NCI-H82 treated with DMSO at 0.1 percent for 48 hours (cell line): Measurements from ENCODE around the gene ARFGAP2.
"Not testable (repeated sequence)": the region's sequence is repeated elsewhere in the genome, so short reads cannot be mapped to it uniquely, and the experiment has no call there.

Source experiments
- DNase-seq: peaks from one replicate; lab custom pipeline; 2025; ENCODE audit not compliant: unreplicated experiment; lab: John Stamatoyannopoulos, UW

The ARFGAP2 gene

DNA sequence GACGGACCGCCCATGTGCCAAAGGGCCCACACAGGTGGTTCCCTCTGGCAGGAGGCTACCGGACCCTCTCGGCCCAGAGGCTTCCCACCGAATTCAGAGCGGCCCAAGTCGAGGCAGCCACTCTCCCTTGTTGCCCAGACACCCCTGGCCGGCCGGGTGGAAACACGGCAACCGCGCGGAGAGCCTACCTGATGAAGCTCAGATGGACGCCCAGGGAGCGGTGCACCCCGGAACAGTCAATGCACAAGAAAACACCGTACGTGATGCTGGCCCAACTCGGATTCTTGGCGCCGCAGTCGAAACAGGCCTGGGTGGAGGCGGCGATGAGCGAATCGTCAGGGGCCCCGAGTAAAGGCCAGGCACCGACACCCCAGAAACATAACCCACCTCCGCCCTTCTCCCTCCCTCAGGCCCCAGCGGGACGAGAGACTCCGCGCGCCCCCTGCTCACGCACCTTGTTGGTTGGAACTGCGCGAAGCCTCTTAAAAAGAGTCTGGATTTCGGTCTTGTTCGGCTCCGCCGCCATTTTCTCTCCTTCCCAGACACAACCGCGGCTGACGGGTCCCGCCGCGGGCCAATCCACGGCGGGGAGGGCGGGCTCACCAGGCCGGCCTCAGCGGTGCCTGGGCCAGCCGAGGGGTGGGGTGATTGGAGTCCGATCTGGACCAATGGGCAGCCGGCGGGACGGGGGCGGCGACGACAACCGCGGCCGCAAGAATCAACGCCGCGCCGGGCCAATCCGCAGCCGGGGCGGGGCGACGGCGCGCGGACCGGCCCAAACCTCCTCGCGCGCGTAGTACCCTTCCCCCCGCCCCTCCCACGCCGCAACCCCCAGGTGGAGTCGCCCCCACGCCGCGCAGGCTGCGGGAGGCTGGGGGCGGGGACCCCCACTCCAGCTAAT is at the start of gene ARFGAP2:
Gene ARFGAP2, minus strand, starts transcription at position 552 of the 901 bp plus-strand sequence. Its CDS starts 26 bp downstream, at position 526.
- DNase-seq, result peak; percentile 74

DNA sequence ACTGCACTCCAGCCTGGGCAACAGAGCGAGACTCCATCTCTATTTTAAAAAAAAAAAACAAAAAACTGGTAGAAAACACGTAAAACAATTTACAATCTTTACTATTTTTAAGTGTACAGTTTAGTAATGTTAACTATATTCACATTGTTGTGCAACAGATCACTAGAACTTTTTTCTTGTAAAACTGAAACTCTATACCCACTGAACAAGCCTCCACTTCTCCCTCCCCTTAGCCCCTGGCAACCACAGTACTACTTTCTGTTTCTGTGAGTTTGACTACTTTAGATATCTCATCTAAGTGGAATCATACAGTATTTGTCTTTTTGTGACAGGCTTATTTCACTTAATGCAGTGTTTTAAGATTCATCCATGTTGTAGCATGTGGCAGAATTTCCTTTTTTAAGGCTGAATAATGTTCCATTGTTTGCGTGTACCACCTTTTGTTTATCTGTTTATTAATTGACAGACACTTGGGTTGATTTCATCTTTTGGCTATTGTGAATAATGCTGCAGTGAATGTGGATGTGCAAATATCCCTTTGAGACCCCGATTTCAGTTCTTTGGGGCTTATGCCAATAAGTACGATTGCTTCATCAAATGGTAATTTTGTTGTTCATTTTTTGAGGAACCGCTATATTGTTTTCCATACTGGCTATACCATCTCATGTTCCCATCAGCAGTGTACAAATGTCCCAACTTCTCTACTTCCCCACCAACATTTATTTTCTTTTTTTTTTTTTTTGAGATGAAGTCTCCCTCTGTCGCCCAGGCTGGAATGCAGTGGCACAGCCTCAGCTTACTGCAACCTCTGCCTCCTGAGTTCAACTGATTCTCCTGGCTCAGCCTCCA is 49.1 kb upstream of the ARFGAP2 start:
- DNase-seq, result no peak

DNA sequence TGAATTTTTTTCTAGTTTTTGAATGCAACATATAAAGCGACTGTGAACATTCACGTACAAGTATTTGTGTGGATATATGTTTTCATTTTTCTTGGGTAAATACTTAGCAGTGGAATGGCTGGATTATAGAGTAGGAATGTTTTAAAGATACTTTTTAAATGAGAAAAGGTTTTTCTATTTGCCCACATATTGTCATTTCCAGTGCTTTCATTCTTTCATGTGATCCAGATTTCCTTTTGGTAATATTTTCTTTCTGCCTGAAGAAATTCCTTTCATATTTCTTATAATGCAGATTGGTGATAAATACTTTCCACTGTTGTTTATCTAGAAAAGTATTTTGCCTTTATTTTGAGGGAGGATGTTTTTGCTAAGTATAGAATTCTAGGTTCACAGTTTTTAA is 46.0 kb upstream of the ARFGAP2 start:
- DNase-seq, result no peak

DNA sequence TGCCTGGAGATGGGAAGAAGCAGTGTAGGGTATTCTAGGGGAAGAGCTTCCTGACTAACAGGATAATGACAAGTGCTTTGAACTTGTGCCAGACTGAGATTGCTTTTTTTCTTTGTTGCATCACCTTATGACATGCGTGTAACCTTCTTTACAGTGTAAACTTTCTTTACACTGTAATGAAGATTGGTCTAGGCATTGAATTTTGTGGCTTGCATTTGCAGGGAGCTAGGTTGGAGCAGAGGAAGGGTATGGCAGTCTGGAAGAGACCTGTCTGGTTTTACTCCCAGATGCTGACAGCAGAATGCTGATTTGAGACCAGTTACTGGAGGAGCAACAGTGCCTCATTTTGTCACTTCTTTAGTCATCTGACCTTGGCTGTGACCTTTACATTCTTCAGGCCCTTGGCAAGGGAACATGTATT is 43.7 kb upstream of the ARFGAP2 start:
- DNase-seq, result no peak

DNA sequence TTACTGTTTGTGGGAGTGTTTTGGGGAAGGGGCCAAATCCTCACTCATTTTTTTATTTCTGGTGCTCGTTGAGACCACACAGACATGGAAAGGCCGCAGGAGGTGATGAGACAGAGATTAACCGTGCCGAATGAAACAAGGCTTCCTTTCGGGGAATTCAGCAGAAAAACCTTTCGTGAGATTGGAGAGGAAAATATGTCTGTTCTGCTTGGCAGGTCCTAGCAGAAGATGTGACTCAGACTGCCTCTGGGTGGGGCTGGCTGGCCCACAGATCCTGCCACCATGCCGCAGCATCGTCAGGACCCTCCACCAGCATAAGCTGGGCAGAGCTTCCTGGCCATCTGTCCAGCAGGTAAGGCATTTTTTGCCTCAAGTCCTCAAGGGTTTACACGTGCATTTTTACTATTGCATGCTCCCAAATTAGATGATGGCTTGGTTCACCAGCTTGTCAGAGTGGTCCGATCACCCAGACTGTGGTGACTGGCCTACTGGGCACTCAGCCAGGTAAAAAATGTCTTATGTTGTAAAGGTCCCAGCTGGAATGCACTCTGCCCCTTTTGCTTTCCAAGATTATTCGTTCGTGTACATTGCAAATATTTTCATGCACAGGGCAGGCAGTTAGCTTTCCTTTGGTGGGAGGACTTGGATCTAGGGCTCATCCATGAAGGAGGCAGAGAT is 39.6 kb upstream of the ARFGAP2 start:
- DNase-seq, result no peak

DNA sequence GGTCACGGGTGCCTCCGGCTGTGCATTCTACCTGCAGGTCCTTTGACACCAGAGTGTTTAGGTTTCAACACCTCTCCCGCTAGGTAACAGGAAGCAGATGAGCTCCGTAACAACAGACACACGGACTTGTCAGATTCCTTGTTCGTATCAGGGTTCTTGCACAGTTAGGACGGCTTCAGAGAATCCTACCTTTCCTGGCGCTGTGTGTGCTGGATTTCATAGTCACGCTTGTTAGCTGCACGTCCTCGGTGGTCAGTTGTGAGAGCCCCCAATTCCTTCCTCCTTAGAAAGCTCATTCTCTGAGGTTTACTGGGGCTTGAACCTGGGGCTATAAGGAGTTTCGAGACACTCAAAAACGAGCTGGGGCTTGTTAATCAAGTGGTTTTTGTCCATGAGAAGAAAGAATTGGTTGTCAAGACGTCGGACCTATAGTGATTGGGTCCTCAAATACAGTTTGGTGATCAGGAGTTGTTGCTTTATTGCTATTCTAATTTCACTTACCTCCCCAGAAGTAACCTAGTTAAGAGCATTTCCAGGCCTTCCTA is 38.8 kb upstream of the ARFGAP2 start:
- no peak for DNase-seq

DNA sequence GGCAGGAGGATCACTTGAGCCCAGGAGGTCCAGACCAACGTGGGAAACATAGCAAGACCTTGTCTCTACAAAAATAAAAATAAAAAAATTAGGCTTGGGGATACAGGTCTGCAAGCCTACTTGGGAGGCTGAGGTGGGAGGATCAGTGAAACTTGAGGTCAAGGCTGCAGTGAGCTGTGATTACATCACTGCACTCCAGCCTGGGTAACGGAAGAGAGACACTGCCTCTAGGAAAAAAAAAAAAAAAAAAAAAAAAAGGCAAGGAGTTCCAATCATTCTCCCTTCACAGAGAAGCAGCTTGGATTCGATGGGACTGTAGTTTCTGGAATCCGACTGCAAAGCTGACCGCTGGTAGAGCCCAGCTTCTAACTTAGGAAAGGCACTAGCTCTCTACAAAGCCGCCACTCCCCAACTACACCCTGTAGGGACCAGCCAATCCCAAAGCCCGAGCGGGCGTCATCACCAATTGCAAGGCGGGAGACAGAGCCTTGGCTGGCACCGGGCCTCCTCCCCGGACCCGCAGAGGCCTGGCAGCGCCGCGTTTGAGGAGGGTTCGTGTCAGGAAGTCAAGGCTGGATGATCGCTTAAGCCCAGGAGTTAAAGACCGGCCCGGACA is 37.4 kb upstream of the ARFGAP2 start:
- no peak for DNase-seq

DNA sequence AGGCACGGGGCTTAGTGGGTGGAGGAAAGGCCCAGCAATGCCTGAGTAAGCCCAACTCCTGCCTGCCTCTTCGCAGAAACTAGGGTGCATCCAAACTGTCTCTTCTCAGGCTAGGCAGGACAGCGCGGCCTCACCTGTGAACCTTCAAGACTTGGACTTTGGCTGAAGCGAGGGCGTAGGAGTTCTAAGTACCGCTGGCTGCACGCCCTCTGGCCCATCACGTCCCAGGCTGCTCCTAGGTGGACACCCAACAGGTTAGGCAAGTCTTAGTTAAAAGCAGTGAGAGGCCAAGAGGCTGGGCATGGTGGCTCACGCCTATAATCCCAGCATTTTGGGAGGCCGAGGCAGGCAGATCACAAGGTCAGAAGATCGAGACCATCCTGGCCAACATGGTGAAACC is 36.3 kb upstream of the ARFGAP2 start:
- no peak for DNase-seq

DNA sequence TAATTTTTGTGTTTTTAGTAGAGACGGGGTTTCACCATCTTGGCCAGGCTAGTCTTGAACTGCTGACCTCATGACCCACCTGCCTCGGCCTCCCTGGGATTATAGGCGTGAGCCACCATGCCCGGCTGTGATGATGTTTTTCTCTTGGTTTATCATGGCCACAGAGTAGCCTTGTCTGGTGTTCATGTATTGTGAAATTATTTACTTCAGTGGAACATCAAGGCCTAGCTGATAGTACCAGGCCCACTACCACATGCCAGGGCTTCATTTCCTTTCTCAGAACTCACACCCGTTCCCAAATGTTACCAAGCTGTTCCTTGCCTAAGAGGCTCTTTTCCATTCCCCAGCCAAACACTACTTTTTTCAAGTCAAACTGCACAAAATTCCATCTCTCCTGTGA is 31.9 kb upstream of the ARFGAP2 start:
- DNase-seq, result no peak

DNA sequence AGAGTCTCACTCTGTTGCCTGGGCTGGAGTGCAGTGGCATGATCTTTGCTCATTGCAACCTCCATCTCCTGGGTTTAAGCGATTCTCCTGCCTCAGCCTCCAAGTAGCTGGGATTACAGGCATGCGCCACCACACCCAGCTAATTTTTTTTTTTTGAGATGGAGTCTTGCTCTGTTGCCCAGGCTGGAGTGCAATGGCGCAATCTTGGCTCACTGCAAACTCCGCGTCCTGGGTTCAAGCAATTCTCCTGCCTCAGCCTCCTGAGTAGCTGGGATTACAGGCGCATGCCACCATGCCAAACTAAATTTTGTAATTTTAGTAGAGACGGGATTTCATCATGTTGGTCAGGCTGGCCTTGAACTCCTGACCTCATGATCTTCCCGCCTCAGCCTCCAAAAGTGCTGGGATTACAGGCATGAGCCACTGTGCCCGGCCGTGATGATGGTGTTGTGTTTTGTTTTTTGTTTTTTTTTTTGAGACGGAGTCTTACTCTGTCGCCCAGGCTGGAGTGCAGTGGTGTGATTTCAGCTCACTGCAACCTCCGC is 31.4 kb upstream of the ARFGAP2 start:
- not testable (repeated sequence) for DNase-seq

DNA sequence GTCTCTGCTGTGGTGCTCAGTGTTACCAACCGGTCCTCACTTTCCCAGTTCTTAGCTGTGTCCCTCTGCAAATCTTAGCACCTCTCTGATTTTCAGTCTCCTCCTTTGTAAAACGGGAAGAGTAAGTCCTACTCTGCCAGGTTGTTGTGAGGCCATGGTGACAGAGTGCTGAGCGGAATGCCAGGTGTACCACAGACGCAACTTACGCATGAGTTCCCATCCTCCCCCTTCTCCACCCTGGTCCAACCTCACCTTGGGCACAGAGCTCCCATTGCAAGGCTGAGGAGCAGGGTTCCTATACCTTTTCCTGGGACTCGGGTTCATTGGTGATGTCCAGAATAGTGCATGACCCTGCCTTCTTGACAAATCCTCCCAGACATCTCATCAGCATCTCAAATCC is 30.8 kb upstream of the ARFGAP2 start:
- no peak for DNase-seq

DNA sequence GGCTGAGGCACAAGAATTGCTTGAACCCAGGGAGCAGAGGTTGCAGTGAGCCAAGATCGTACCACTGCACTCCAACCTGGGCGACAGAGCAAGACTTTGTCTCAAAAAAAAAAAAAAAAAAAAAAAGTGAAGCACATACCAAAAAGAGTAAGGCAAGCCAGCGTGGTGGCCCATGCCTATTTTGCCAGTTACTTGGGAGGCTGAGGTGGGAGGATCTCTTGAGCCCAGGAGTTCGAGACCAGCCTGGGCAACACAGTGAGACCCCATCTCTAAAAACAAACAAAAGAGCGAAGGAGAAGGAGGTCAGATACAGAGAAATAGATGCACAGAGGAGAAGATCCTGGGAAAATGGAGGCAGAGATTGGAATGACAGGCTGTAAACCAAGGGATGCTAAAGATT is 29.9 kb upstream of the ARFGAP2 start:
- DNase-seq, result not testable (repeated sequence)

DNA sequence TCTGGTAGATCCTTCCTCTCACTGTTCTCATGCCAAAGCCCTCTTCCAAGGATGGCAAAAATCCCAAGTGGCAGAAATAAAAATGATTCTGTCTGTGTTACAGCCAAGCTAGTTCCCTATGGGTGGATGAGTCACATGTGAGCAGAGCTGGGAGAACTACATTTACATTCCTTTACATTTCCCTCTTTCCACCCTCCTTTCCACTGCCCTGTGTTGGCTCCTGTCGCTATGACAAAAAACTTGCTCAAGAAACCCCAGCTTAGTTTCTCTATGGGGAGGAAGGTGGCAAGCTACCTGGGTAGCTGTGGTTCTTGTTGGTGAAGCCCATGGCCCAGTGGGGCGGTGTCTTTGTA is 27.9 kb upstream of the ARFGAP2 start:
- DNase-seq, result no peak

DNA sequence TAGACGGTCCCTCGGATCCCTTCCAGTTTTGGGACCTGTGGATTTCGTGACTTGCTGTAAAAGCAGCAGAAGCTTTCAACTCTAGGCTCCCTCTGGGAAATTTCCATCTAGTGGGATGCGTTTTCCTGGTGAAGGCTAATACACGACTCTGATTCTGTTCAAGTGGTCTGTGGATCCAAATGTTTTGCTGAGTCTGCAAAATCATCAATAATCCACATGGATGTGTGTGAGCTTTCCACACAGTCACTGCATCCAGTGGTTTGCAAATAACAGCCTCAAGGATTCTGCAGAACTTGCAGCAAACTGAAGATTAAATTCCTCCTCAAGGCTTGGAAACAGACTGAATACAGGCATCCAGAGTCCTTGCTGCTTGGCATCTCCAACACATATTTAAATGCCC is 25.9 kb upstream of the ARFGAP2 start:
- DNase-seq, result no peak

DNA sequence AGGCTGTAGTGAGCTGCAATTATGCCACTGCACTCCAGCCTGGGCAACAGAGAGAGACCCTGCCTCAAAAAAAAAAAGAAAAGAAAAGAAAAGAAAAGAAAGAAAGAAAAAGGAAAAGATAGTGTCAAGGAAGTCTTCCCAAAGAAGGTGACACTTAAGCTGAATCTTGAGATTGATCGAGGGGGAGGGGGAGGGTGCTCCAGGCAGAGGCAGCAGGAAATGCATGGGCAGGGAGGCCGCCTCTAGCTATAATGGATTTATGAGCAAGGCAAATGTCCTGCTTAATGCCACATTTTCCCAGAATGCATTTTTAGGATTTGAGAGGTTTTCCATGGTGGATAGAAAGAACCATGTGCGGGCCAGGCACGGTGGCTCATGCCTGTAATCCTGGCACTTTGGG is 24.3 kb upstream of the ARFGAP2 start:
- DNase-seq, result no peak

DNA sequence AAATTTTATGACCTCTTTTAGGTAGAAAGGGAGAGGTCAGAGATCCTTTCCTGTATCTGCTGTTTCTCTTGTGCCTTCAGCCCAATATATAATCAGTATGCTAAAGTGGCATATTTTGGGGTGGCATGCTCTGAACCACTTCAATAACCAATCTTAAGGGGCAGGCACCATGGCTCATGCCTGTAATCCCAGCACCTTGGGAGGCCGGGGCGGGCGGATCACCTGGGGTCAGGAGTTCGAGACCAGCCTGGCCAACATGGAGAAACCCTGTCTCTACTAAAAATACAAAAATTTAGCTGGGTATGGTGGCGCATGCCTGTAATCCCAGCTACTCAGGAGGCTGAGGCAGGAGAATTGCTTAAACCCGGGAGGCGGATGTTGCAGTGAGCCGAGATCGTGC is 21.5 kb upstream of the ARFGAP2 start:
- not testable (repeated sequence) for DNase-seq

DNA sequence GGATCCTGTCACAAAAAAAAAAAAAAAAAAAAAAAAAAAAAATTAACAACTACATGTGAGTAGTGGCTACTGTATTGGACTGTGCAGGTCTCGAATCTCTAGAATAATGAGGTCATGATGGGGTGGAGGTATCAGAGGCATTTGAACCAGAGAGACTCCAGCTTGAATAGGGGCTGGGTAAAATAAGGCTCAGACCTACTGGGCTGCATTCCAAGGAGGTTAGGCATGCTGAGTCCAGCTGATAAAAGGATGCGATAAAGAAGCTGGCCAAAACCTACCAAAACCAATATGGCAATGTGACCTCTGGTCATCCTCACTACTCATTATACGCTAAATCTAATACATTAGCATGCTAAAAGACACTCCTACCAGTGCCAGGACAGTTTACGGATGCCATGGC is 15.4 kb upstream of the ARFGAP2 start:
- no peak for DNase-seq

DNA sequence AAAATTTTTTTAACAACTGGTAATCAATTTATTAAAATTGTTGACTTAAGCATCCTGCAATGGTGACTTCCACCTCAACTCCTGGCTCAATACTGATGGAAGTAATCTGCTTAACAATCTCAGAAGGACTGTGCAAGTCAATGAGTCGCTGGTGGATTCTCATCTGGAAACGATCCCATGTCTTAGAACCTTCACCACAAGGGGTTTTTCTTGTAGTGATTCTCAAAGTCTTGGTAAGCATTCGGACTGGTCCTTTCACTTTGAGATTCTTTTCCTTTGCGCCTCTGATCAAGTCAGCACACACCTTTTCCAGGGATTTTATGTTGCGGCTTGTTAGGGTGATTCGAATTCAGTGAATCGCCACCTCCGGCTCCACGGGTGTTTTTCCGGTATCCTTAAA is 14.5 kb upstream of the ARFGAP2 start:
- DNase-seq, result not testable (repeated sequence)

DNA sequence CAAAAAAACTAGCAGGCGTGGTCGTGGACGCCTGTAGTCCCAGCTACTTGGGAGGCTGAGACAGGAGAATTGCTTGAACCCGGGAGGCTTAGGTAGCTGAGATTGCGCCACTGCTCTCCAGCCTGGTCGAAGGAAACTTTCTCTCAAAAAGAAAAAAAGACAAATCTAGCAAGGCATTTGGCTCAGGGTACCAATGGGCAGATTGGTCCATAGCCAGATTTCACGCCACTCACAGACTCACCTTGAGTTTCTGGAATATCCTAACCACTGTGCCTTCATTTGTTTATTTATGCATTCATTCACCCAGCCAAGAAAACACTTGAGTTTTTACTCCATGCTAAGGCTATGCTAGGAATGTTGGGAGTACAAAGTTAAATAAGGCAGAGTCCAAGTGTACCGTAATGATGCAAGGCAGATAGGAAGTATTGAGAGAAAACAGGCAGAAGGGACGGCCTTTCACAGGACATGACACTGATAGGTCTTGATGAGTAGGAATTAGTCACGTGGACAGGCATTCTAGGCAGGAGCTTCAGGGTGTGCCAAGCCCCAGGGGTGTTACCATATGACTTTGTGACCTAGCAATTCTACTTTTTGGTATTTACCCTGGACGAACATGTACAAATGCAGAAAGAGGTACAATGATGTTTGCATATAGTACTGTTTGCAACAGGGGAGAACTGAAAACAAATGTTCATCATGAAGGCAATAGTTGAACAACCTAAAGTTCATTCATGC is 12.6 kb upstream of the ARFGAP2 start:
- DNase-seq, result no peak

DNA sequence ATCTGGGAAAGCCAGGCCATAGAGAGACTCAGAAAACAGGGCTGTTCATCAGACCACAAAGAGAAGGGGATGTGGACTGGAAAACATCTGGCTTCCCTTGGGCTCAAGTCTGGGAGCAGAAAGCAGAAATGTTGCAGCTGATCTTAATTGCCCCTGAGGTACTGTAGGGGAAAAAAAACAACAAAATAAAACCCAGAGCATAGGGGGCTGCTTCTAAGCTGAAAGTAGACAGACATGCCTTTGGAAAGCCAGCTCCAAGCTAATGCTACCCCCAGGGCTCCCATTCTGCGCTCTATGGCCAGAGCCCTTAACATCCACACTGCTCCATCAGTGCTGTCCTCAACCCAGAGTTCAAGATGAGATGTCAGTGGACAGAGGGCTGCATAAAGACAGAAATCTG is 11.6 kb upstream of the ARFGAP2 start:
- DNase-seq, result no peak
